Stimulated activated CD4-positive, alpha-beta T cell treated with anti-CD3 and anti-CD28 coated beads, TNF-alpha, amount 100 ng/mL, for 48 hours (primary cell): ENCODE data around the gene SOX6.
"Not testable (repeated sequence)": the region's sequence is repeated elsewhere in the genome, so short reads cannot be mapped to it uniquely, and the experiment has no call there.

ENCODE experiments used
- DNase-seq, 3 donors: peaks; one replicate each; pipeline ENCODE4 v3.0.0-alpha.2; 2020; ENCODE audit warnings: low read depth in 3 of 3

The SOX6 gene

GRCh38 chr11:16040151-16040550, 316.2 kb downstream of the SOX6 start:
- no peak for DNase-seq

- no peak for DNase-seq
These were observed 319.2 kb downstream of the SOX6 start for GRCh38 chr11:16037179-16037578.

- DNase-seq: no peak
These were observed 320.1 kb downstream of the SOX6 start for GRCh38 chr11:16036218-16036617.

- DNase-seq: no peak
These were observed 322.3 kb downstream of the SOX6 start for GRCh38 chr11:16034074-16034473.

GRCh38 chr11:16032974-16033373, 323.4 kb downstream of the SOX6 start:
- DNase-seq: no peak

DNA sequence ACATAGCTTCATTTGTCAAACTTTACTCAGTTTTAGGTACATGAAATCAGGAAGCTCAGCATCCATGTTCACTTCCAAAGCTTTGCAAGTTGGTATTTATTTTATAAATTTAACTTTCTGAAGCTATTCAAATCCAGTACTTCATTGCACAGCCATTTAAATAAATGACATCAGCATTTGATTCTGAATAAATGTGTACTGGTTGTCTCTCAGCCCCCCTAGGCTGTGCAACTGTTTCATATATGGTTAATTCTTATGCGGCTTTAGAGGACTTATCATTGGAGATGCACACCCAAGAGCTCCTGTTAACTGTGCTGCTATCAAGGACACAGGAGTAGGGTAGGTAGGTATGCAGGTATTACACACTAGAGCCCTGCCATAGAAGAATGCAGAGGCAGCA, 325.1 kb downstream of the SOX6 start:
- DNase-seq: no peak

- no peak for DNase-seq
These were observed 325.7 kb downstream of the SOX6 start for GRCh38 chr11:16030664-16031063.

DNA sequence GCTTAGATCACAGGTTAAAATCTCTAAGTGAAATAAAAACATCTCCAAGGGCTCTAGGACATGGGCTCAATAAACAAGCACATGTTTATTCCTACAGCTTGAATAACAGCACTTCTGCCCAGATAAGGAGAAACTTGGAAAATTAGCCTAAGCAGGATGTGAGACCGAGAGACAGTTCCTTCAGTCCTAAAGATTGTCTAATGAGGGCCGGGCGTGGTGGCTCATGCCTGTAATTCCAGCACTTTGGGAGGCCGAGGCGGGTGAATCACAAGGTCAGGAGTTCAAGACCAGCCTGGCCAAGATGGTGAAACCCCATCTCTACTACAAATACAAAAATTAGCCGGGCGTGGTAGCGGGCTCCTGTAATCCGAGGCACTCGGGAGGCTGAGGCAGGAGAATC, 327.2 kb downstream of the SOX6 start:
- not testable (repeated sequence) for DNase-seq

GRCh38 chr11:16028419-16028818, 327.9 kb downstream of the SOX6 start:
- DNase-seq: no peak

GRCh38 chr11:16027621-16028020, 328.7 kb downstream of the SOX6 start:
- no peak for DNase-seq

- no peak for DNase-seq
These were observed 329.5 kb downstream of the SOX6 start for GRCh38 chr11:16026849-16027248.

GRCh38 chr11:16018931-16019330, 337.4 kb downstream of the SOX6 start:
- no peak for DNase-seq

- DNase-seq: no peak
These were observed 339.9 kb downstream of the SOX6 start for GRCh38 chr11:16016468-16016829.

DNA sequence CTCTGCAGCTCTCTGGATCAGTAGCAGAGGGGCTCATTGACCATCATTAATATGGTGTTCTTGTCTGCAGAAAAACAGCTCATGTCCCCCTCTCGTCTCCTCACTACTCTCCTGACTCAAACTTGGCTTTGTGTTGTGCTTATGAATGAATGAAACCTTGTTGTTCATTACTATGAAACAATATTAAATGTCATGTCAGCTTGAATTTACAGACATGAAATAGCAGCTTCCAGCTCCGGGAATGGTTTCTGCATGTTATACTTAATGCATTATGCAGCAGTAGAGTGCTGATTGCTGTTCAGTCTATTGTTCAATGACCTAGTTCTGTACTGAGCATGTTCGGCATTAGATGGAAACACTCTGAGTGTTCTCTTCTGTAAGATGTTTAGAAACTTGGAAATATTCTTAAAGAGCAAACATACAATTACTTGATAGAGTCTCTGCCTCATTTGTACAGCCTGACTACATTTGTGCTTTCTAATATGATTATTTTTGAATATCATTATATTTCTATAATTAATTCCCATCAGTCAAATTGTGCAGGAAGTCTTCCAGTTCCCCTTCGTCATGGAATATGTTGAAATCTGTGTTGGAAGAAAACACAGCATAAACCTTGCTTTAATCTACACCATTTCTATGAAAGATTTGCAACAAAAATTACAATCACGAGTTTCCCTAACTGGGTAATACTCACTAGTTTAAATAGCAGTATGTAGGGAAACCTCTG, 340.4 kb downstream of the SOX6 start:
- DNase-seq: no peak

DNA sequence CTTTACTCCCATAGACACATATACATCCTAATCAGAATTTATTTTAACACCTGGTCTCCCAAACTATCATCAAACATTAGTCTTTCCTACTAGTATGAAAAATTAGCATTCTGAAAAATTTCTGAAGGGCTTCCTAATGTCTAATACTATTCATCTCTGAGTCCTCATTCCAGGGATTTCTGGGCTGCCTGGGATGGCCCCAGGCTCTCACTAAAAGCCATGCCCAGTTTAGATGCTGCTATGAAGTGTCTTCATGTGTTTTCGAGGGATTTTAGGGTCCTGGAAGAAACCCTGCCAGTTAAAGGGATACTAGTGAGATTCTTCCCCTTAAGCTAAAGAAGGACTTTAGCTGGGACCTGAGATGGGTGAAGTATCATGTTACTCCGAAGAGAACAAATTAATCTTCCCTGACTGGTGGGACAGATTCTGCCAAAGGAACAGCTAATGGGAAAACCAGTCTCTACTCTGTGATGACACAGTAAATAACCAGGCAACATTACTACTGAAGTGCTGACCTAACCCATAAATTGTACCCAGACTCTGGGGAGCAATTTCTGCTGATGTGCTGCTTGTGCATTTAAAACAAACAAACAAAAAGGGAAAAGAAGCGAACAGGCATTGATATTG, 342.6 kb downstream of the SOX6 start:
- no peak for DNase-seq

DNA sequence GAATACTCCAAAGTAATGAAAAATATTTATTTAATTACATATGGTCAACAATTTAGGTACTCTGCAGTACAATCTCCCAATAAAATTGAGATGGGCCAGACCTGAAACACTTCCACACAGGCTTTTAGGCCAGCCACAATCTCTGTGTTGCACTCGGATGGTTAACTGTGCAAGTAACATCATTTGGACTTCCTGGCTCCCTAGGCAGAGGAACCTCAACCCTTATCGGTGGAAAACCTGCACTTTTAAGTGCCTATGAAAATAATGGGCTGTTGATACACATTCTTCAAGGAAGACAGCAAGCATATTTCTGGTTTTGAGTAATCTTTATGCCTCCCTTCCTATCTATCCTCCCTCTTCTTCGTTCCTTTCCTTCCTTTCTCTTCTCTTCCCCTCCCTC, 343.1 kb downstream of the SOX6 start:
- no peak for DNase-seq

DNA sequence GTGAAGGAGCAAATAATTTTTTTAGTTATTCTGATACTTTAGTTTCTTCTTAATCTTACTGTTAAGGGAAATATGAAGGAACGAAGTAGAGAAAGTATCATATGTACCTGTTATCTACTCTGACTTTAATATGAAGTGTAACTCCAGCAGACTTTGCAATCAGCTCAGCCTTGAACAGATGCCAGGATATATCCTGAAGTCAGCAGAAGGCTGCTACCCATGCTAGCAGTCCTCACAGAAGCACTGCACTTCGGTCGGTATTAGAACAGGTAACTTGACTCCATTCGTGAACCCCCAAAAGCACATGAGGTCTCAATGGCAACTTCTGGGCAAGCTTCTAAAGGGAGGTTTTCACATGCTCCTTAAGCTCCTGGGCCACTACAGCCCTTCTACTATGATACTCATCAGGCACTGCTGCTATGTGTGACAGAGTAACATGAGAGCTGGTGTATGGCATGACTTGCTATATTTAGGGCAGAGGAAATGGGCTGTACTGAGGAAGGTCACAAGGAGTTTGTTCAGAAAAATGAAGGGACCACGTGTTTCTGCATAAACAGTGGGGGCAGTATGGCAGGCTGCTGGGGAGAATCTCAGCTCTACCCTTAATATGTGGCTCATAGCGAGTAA, 344.1 kb downstream of the SOX6 start:
- DNase-seq: no peak

GRCh38 chr11:16011396-16011795, 344.9 kb downstream of the SOX6 start:
- no peak for DNase-seq

DNA sequence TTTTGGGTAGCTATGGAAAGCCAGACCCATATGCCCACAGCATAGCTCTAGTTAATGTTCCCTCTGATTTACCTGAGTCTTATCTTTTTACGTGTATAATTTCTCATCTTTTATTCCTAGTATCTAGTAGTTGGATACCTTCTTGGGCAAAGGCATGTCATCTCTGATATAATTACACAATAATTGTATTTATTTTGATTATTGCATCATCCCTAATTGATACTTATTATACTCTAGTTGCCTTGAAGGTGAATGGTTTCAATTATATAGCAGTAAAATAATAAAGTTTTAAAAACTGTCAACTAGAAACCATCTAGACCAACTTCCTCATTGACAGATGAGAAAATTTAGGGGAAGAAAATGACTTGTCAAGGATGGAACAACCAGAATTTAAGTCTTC, 347.3 kb downstream of the SOX6 start:
- DNase-seq: no peak

GRCh38 chr11:16007514-16007913, 348.8 kb downstream of the SOX6 start:
- no peak for DNase-seq

GRCh38 chr11:16002942-16003341, 353.4 kb downstream of the SOX6 start:
- DNase-seq: no peak

- no peak for DNase-seq
These were observed 354.4 kb downstream of the SOX6 start for GRCh38 chr11:16001899-16002426.

- no peak for DNase-seq
These were observed 355.2 kb downstream of the SOX6 start for GRCh38 chr11:16001044-16001568.
